Trophoblast cell (in vitro differentiated cells and primary cell): ENCODE data around the gene BCL2L2.
A peak's percentile ranks its signal among the peaks of the same experiment; 100 is the strongest.

Source experiments
- DNase-seq, 2 donors: peaks; one replicate each; pipeline ENCODE4 v3.0.0-alpha.2; 2016
- H2AFZ ChIP-seq: 2 replicates; pipeline ENCODE4 v1.6.1; 2013; ENCODE audit warnings: low read length, moderate library complexity, mild to moderate bottlenecking; ENCODE audit not compliant: insufficient read depth, poor library complexity
- H2AK5ac ChIP-seq: 2 replicates; pipeline ENCODE4 v1.6.1; 2013; ENCODE audit warnings: mild to moderate bottlenecking, low read length
- H2BK120ac ChIP-seq: 2 replicates; pipeline ENCODE4 v1.6.1; 2013; ENCODE audit warnings: low read length, mild to moderate bottlenecking, moderate library complexity; ENCODE audit not compliant: insufficient read depth, poor library complexity
- H2BK12ac ChIP-seq: 2 replicates; pipeline ENCODE4 v1.6.1; 2013; ENCODE audit warnings: mild to moderate bottlenecking, low read length, moderate library complexity
- H2BK5ac ChIP-seq: 2 replicates; pipeline ENCODE4 v1.6.1; 2013; ENCODE audit warnings: low read length, low read depth, moderate library complexity, mild to moderate bottlenecking; ENCODE audit not compliant: poor library complexity
- H3K14ac ChIP-seq: 2 replicates; pipeline ENCODE4 v1.6.1; 2013; ENCODE audit warnings: mild to moderate bottlenecking, low read length
- H3K18ac ChIP-seq: 2 replicates; pipeline ENCODE4 v1.6.1; 2013; ENCODE audit warnings: mild to moderate bottlenecking, low read length
- H3K23ac ChIP-seq: 2 replicates; pipeline ENCODE4 v1.6.1; 2013; ENCODE audit warnings: low read length
- H3K27ac ChIP-seq: 2 replicates; pipeline ENCODE4 v1.5.1; 2013; ENCODE audit warnings: low read depth, mild to moderate bottlenecking, inconsistent platforms, low read length, moderate library complexity
- H3K27me3 ChIP-seq: 2 replicates; pipeline ENCODE4 v1.6.1; 2013; ENCODE audit warnings: inconsistent platforms, mild to moderate bottlenecking, low read length, moderate library complexity; ENCODE audit not compliant: insufficient read depth
- H3K36me3 ChIP-seq, 2 experiments: 1 replicate in 1 of 2; 2 replicates in 1 of 2; pipeline ENCODE4 v1.6.1; 2013; ENCODE audit warnings: low read length in 2 of 2, mild to moderate bottlenecking in 2 of 2, moderate library complexity in 1 of 2; ENCODE audit not compliant: insufficient read depth in 2 of 2, control insufficient read depth in 1 of 2
- H3K4ac ChIP-seq: 2 replicates; pipeline ENCODE4 v1.6.1; 2013; ENCODE audit warnings: low read depth, mild to moderate bottlenecking, low read length, moderate library complexity
- H3K4me1 ChIP-seq, 2 experiments: 1 replicate in 1 of 2; 2 replicates in 1 of 2; pipeline ENCODE4 v1.6.1; 2013; ENCODE audit warnings: low read length in 2 of 2, mild to moderate bottlenecking in 2 of 2, moderate library complexity in 1 of 2; ENCODE audit not compliant: insufficient read depth in 2 of 2, control insufficient read depth in 1 of 2
- H3K4me2 ChIP-seq: 2 replicates; pipeline ENCODE4 v1.6.1; 2013; ENCODE audit warnings: inconsistent platforms, mild to moderate bottlenecking, low read length, moderate library complexity
- H3K4me3 ChIP-seq: 2 replicates; pipeline ENCODE4 v1.5.1; 2013; ENCODE audit warnings: mild to moderate bottlenecking, low read depth, low read length, inconsistent platforms
- H3K79me1 ChIP-seq: one replicate; pipeline ENCODE4 v1.6.1; 2013; ENCODE audit warnings: low read length
- H3K79me2 ChIP-seq: 2 replicates; pipeline ENCODE4 v1.6.1; 2013; ENCODE audit warnings: low read length, mild to moderate bottlenecking; ENCODE audit not compliant: control insufficient read depth, insufficient read depth, poor library complexity
- H3K9ac ChIP-seq: 2 replicates; pipeline ENCODE4 v1.6.1; 2013; ENCODE audit warnings: mild to moderate bottlenecking, low read length
- H3K9me3 ChIP-seq: 2 replicates; pipeline ENCODE4 v1.6.1; 2013; ENCODE audit warnings: low read depth, mild to moderate bottlenecking, control low read depth, inconsistent platforms, low read length; ENCODE audit not compliant: insufficient read depth
- H4K12ac ChIP-seq: 2 replicates; pipeline ENCODE4 v1.6.1; 2013; ENCODE audit warnings: low read depth, mild to moderate bottlenecking, low read length, moderate library complexity
- H4K8ac ChIP-seq: 2 replicates; pipeline ENCODE4 v1.6.1; 2013; ENCODE audit warnings: low read depth, mild to moderate bottlenecking, low read length, moderate library complexity
- H4K91ac ChIP-seq: one replicate; pipeline ENCODE4 v1.6.1; 2013; ENCODE audit warnings: low read depth, mild to moderate bottlenecking, low read length, moderate library complexity
- WGBS: extraction: QIAGEN DNeasy Blood & Tissue Kit; methylation state at CpG from one replicate; pipeline ENCODE4 v1.1.7; 2013; ENCODE audit warnings: missing lambda C conversion rate; ENCODE audit not compliant: insufficient read length, insufficient coverage; ENCODE audit errors: extremely low coverage; 5-methylcytosine and 5-hydroxymethylcytosine counted together

Gene BCL2L2

GRCh38 chr14:23319746-23320583 is 13.3 kb downstream of the BCL2L2 start:
- H3K14ac ChIP-seq: peak overlapping the region; percentile 77
- peak overlapping the region; percentile 42 for H2BK12ac ChIP-seq
- no peak for DNase-seq
- H3K4me1 ChIP-seq: peaks cover 8 to 10% of the 10 kb centered on the region in 2 experiments
- H3K79me2 ChIP-seq: peaks cover 9% of the 10 kb centered on the region
- H3K4ac ChIP-seq: peak overlapping the region; percentile 37
- peaks cover 21 to 27% of the 10 kb centered on the region in 2 experiments for H3K36me3 ChIP-seq
- H3K79me1 ChIP-seq: peaks cover 17% of the 10 kb centered on the region
- H3K18ac ChIP-seq: no peak overlapping the region
- H3K9me3 ChIP-seq: no peaks in the 10 kb centered on the region
- H3K27ac ChIP-seq: peak overlapping the region; percentile 63
- peak overlapping the region; percentile 96 for H4K12ac ChIP-seq
- H3K4me2 ChIP-seq: peak overlapping the region; percentile 64
- H2AK5ac ChIP-seq: peak overlapping the region; percentile 24
- peak overlapping the region; percentile 93 for H4K91ac ChIP-seq
- no peaks in the 10 kb centered on the region for H3K27me3 ChIP-seq
- peak overlapping the region; percentile 90 for H4K8ac ChIP-seq
- WGBS: no CpG with 5 or more reads among the region's 17 CpGs
- H3K9ac ChIP-seq: no peak overlapping the region
- no peak overlapping the region for H3K23ac ChIP-seq
- peak overlapping the region; percentile 77 for H2BK120ac ChIP-seq
- H2AFZ ChIP-seq: peak overlapping the region; percentile 57
- peak overlapping the region; percentile 62 for H2BK5ac ChIP-seq
- H3K4me3 ChIP-seq: peak overlapping the region; percentile 41

DNA sequence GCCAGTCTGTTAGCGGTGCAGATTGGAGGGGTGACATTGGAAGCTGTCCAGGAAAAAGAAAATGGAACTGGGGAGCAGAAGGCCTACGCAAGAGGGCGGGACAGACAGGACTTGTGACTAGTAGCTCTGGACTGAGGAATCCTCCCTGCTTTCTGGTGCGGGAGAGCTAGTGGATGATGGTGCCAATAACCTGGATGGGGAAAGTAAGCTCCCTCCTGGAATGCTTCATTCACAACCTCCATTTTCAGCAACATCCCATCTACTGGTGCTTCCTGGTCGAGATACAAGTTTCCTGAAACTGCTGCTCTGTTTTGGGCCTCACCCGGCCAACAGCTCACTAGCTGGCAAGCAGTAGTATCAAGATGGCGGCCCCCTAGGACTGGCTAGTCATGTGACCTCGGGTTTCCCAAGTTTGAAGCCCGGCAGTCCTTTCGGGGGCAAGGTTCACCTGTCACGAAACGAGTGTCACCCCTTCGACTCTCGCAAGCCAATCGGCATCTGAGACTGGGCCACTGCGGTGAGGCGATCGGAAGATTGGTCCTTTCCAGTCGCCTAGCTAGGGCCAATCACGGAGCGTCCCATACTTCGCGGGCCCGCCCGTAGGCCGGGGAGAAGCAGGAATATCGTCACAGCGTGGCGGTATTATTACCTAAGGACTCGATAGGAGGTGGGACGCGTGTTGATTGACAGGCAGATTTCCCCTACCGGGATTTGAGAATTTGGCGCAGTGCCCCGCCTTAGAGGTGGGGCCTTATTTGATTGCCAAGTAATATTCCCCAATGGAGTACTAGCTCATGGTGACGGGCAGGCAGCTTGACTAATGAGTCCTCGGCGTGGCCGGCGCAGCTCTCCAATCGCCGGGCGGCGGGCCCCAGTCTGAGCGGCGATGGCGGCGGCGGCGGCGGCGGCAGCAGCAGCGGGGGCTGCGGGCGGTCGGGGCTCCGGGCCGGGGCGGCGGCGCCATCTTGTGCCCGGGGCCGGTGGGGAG is 14.2 kb downstream of the BCL2L2 start, which contains the start of gene PABPN1:
TSS of gene PABPN1 (plus strand) at position 874 of the 988 bp plus-strand sequence. CDS start at position 887, 13 bp downstream.
- H3K18ac ChIP-seq: peak within 1 kb of the TSS; percentile 99
- H4K12ac ChIP-seq: peak within 1 kb of the TSS; percentile 100
- peak within 1 kb of the TSS; percentile 96 for H2AFZ ChIP-seq
- WGBS: no CpG with 5 or more reads among the region's 63 CpGs
- peak within 1 kb of the TSS; percentile 99 for H2BK5ac ChIP-seq
- H3K27me3 ChIP-seq: no peaks in the 10 kb centered on the region
- H3K36me3 ChIP-seq: peaks cover 29 to 31% of the 10 kb centered on the region in 2 experiments
- peaks cover 9% of the 10 kb centered on the region for H3K79me2 ChIP-seq
- H3K27ac ChIP-seq: peak within 1 kb of the TSS; percentile 88
- H3K4me2 ChIP-seq: peak within 1 kb of the TSS; percentile 73
- H3K9me3 ChIP-seq: no peaks in the 10 kb centered on the region
- H3K14ac ChIP-seq: peak within 1 kb of the TSS; percentile 99
- H2AK5ac ChIP-seq: peak within 1 kb of the TSS; percentile 98
- peaks cover 8 to 10% of the 10 kb centered on the region in 2 experiments for H3K4me1 ChIP-seq
- peak within 1 kb of the TSS; percentile 100 for H4K91ac ChIP-seq
- H3K9ac ChIP-seq: peak within 1 kb of the TSS; percentile 98
- H3K4ac ChIP-seq: peak within 1 kb of the TSS; percentile 100
- H4K8ac ChIP-seq: peak within 1 kb of the TSS; percentile 99
- peaks cover 17% of the 10 kb centered on the region for H3K79me1 ChIP-seq
- H2BK120ac ChIP-seq: peak within 1 kb of the TSS; percentile 90
- peak; percentile 100 for DNase-seq
- H3K4me3 ChIP-seq: peak within 1 kb of the TSS; percentile 80
- H3K23ac ChIP-seq: no peak within 1 kb of the TSS
- peak within 1 kb of the TSS; percentile 42 for H2BK12ac ChIP-seq

GRCh38 chr14:23321572-23322547 is 15.2 kb downstream of the BCL2L2 start:
- H2AFZ ChIP-seq: peak overlapping the region; percentile 96

More at GRCh38 chr14:23321572-23322547, 15.2 kb downstream of the BCL2L2 start:
- H3K36me3 ChIP-seq: peaks cover 30 to 32% of the 10 kb centered on the region in 2 experiments
- peak overlapping the region; percentile 98 for H3K9ac ChIP-seq
- H3K18ac ChIP-seq: peak overlapping the region; percentile 99
- peak overlapping the region; percentile 99 for H4K8ac ChIP-seq
- peak overlapping the region; percentile 100 for H3K4ac ChIP-seq
- H3K9me3 ChIP-seq: no peaks in the 10 kb centered on the region
- no CpG with 5 or more reads among the region's 64 CpGs for WGBS
- no peak overlapping the region for H2BK12ac ChIP-seq
- DNase-seq: peak; percentile 7 to 43
- peak overlapping the region; percentile 100 for H4K12ac ChIP-seq
- no peak overlapping the region for H3K23ac ChIP-seq
- H3K27ac ChIP-seq: peak overlapping the region; percentile 88
- peak overlapping the region; percentile 100 for H4K91ac ChIP-seq
- H3K79me2 ChIP-seq: peaks cover 9% of the 10 kb centered on the region
- H2BK120ac ChIP-seq: peak overlapping the region; percentile 90
- H3K4me3 ChIP-seq: peak overlapping the region; percentile 80
- peak overlapping the region; percentile 73 for H3K4me2 ChIP-seq
- peak overlapping the region; percentile 99 for H3K14ac ChIP-seq
- H2BK5ac ChIP-seq: peak overlapping the region; percentile 99
- H3K27me3 ChIP-seq: no peaks in the 10 kb centered on the region
- H2AK5ac ChIP-seq: peak overlapping the region; percentile 98
- H3K4me1 ChIP-seq: peaks cover 8 to 10% of the 10 kb centered on the region in 2 experiments
- H3K79me1 ChIP-seq: peaks cover 17% of the 10 kb centered on the region
